Activated T-cell treated with anti-CD3 and anti-CD28 coated beads, Interleukin-2, amount 50 U/mL, for 4 hours (primary cell): Measurements from ENCODE around the gene PLD5. TPM values are rescaled to one million over a fixed set of nuclear protein-coding genes. Genes with fewer than 3 reads are reported as not detected.
A peak's percentile ranks its signal among the peaks of the same experiment; 100 is the strongest.

Source experiments
- ATAC-seq, 2 donors: fragments of 200-7000 bp; cut with Tn5 transposase; one replicate each; pipeline ENCODE4 v1.10.0; 2021
- DNase-seq: peaks from one replicate; pipeline ENCODE4 v3.0.0-alpha.2; 2020
- H3K27me3 Mint-ChIP-seq: one replicate; pipeline ENCODE4 v1.8.0; 2021; ENCODE audit warnings: low read depth, mixed read lengths
- H3K36me3 Mint-ChIP-seq: one replicate; pipeline ENCODE4 v1.8.0; 2022; ENCODE audit warnings: mixed read lengths; ENCODE audit not compliant: insufficient read depth
- H3K4me1 Mint-ChIP-seq: one replicate; pipeline ENCODE4 v1.8.0; 2021; ENCODE audit warnings: low read depth, mixed read lengths
- H3K4me3 Mint-ChIP-seq: one replicate; pipeline ENCODE4 v1.8.0; 2021; ENCODE audit warnings: mild to moderate bottlenecking, moderate library complexity, mixed read lengths
- H3K9me3 Mint-ChIP-seq: one replicate; pipeline ENCODE4 v1.8.0; 2021; ENCODE audit warnings: mixed read lengths
- total RNA-seq, 3 donors: library from RNA; stranded (reverse); gene quantifications; one replicate each; pipeline ENCODE4 v1.2.1, GENCODE V29; 2021

The PLD5 gene
- not detected for total RNA-seq

DNA sequence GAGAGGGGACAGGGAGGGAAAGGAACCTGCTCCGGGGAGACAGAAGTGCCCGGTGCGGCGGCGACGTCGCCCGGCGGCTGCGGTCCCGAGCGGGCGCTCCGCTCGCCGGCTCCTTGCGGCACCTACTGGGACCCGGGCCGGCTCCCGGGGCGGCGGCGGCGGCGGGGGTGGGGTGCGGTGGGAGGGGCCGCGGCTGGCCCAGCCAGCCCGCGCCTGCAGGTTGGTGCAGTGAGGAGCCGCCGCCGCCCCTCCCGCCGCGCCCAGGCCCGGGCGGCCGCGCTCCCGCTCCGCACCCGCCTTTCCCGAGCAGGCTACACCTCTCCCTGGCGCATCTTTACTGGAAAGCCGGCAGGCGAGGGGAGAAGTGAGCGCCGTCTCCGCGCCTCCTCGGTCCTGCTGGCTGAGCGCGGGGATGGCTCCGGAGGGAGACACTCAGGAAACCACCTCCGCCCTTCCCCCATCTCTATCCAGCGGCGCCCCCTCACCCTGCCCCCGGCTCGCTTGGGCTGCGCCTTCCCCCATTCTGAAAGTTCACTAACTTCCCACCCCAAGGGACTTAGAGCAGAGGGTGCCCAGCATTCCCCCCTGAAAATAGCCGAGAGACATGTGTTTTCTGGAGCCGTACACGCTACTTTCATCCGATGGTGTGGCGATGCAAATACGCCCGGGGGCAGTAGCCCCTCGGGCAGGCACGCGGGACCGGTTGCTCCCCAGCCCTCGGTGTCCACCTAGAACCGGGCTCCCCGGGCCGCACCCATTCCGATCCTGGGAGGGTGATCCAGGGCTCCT, at the start of gene PLD5:
PLD5 (minus strand) TSS at position 127 of the 789 bp plus-strand sequence.
- Mint-ChIP-seq H3K36me3 (no peaks in the 10 kb centered on the region), H3K4me3 (peak within 1 kb of the TSS; percentile 58), H3K4me1 (peaks cover 8% of the 10 kb centered on the region), H3K27me3 (peaks cover 51% of the 10 kb centered on the region), H3K9me3 (no peaks in the 10 kb centered on the region)
- ATAC-seq: peak; percentile 15 to 17
- DNase-seq: no peak

DNA sequence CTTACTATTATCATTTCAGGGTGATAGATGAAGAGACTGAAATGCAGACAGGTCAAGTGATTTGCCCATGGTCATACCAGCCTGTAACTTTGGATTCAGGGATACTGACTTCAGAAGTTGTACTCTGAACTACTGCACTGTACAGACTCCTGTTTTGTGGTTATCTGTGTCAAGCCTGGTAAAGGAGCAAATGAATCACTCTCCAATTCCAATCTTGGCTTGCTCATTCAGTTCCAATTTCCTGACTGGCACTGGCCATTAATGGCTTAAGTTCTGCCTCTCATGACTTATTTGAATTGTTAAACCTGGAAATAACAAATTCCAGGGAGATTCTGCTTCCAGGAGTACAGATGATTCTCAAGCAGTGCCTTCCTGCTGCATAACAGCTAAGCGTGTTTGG, 45.4 kb upstream of the PLD5 start:
- DNase-seq (no peak), ATAC-seq (no peak)
- no peaks in the 10 kb centered on the region for H3K4me1 Mint-ChIP-seq
- no peaks in the 10 kb centered on the region for H3K36me3 Mint-ChIP-seq
- no peak overlapping the region for H3K4me3 Mint-ChIP-seq
- no peaks in the 10 kb centered on the region for H3K9me3 Mint-ChIP-seq
- no peaks in the 10 kb centered on the region for H3K27me3 Mint-ChIP-seq

DNA sequence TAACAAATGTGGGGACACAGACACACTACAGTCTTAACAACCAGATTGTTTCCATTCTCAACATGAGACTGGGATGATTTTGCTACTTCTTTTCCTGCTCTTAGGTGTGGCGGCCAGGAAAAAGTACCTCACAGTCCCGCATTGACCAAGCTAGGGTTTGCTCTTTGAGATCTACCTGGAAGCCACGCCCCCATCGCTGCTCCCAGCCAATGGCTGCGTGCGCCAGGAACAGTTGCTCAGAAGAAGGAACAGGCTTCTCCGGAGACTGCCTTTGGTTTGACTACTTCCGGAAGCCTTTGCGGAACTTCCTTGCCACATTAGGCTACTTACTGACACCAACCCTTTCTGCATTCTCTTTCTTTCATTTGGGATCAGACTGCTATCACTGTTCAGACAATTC, 44.2 kb upstream of the PLD5 start:
- Mint-ChIP-seq H3K9me3 (no peaks in the 10 kb centered on the region), H3K27me3 (no peaks in the 10 kb centered on the region), H3K36me3 (no peaks in the 10 kb centered on the region), H3K4me3 (no peak overlapping the region), H3K4me1 (no peaks in the 10 kb centered on the region)
- ATAC-seq (no peak), DNase-seq (no peak)

DNA sequence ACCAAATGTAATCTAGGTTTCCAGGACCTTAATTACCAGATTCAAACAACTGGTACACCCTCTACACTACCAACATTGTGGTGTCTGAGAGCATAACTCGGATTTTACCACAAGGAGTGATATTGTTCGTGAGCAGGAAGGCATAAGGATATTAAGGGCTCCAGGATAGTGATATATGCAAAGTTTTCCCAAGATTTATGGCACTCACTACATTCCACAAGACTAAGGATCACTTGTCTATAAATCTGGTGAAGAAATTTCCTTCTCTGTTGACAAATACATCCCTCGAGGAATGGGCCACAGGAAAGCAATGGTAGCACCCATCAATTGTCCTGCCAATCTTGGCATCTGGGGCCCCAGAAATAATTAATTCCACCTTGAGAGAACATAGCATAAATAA, 43.1 kb upstream of the PLD5 start:
- Mint-ChIP-seq H3K9me3 (no peaks in the 10 kb centered on the region), H3K27me3 (no peaks in the 10 kb centered on the region), H3K4me3 (no peak overlapping the region), H3K36me3 (no peaks in the 10 kb centered on the region), H3K4me1 (no peaks in the 10 kb centered on the region)
- DNase-seq: no peak
- ATAC-seq: no peak

DNA sequence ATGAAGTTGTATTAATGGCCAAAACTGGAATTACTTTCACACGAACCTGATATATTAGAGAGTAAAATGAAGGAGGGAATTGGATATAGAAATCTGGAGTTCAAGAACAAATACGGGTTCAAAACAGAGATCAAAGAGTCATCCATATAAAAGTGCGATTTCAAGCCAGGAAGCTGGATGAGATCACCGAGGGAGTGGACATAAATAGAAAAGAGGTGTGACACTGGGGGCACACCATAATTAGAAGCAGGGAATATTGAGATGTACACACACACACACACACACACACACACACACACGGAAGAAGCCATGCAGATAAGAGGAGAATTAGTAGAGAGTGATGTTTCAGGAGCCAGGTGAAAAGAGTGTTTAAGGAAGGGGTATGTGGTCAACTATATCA, 32.3 kb upstream of the PLD5 start:
- Mint-ChIP-seq H3K4me3 (no peak overlapping the region), H3K9me3 (no peaks in the 10 kb centered on the region), H3K27me3 (peaks cover 9% of the 10 kb centered on the region), H3K36me3 (no peaks in the 10 kb centered on the region), H3K4me1 (no peaks in the 10 kb centered on the region)
- DNase-seq (no peak), ATAC-seq (no peak)

DNA sequence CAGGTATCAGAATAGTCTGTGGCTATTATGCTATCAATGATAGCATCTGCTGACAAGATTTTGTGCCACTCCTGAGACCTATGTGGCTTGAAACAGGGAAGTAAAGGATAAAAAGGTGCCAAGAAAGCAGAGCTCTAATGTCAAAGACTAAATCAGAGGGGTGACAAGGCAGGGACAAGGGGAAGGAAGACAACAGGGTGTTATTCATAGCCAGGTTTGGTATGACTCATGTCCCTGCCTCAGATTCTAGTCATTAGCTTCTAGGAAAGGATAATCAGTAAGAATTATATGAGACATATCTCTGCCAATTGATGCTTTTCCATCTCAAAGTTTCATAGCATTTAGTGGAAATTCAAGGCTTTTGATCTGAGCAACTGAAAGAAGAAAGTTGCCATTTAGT, 31.8 kb upstream of the PLD5 start:
- H3K36me3 Mint-ChIP-seq: no peaks in the 10 kb centered on the region
- no peak overlapping the region for H3K4me3 Mint-ChIP-seq
- ATAC-seq: no peak
- no peaks in the 10 kb centered on the region for H3K4me1 Mint-ChIP-seq
- H3K9me3 Mint-ChIP-seq: no peaks in the 10 kb centered on the region
- no peak for DNase-seq
- peaks cover 9% of the 10 kb centered on the region for H3K27me3 Mint-ChIP-seq

DNA sequence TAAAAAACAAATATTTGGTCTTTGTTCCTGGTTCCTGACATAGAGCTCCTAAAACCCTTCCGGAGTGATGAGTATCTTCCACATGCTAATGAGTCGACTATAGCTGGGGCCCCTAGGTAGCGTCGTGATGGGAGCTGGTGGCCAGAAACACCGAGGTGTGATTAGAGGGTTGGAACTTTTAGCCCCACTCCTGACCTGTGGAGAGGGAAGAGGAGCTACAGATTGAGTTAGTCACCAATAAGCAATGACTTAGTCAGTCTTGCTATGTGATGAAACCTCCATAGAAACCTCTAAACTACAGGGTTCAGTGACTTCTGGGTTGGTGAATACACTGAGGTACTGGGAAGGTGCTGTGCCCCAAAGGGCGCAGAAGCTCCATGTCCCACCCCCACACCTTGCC, 30.1 kb upstream of the PLD5 start:
- ATAC-seq (no peak), DNase-seq (no peak)
- H3K4me3 Mint-ChIP-seq: no peak overlapping the region
- no peaks in the 10 kb centered on the region for H3K4me1 Mint-ChIP-seq
- H3K36me3 Mint-ChIP-seq: no peaks in the 10 kb centered on the region
- H3K27me3 Mint-ChIP-seq: peaks cover 9% of the 10 kb centered on the region
- no peaks in the 10 kb centered on the region for H3K9me3 Mint-ChIP-seq

DNA sequence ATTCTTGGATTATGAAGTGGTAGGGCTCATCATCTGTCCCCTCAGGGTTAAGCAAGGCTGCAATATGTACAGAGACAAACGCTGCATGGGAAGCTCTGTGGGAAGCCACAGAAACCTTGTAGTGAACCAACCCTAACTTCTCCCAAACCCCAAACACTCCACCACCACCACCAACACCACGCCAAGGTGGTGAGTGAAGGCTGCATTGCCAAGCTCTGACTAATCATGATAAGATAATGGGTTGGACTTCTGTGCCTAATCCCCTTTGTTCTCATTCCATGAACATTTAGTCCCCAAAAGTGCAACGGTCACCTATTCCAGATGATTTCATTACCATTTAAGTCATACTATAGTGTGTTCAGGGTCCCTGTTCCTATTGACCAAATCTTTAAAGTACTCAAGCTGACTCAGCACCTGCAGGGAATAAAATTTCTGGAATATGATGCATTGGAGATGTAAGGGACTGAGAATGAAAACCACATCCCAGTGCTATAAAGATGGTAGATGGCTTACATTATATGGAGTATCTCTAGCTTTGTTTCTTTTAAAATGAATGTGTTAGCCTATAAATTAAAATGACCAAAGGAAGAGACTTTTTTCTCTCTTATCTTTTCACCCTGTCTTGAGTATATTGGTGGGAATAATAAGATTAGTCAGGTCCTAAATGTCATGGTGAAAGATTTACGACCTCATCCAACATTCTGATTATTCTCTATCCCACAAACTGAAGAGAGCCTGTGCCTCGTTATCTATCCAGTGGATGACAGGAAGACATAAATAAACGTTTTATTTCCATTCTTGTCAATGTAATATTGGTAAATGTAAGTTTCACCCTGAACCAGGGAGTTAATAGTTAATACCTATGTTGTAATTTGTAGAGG, 22.6 kb upstream of the PLD5 start:
- DNase-seq: no peak
- Mint-ChIP-seq H3K36me3 (no peaks in the 10 kb centered on the region), H3K9me3 (no peaks in the 10 kb centered on the region), H3K4me3 (no peak overlapping the region), H3K27me3 (peaks cover 2% of the 10 kb centered on the region), H3K4me1 (no peaks in the 10 kb centered on the region)
- no peak for ATAC-seq

DNA sequence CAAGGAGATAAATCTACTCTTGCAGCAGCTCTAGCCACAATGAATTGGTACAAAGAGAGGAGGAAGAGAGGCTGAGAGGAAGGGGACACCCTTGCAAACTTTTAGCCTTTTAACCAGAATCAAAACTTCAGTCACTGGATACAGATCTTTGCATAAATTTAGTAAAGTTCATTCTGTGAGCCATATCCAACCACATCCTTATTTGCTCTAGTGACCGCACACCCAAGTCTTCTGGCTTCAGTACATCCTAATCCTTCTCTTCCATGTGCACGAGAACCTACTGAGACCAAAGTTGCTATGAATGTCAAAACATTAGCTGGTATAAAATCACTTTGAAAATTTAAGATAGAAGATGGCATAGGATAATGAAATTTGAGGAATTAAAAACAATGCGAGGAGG, 21.9 kb upstream of the PLD5 start:
- H3K27me3 Mint-ChIP-seq: peaks cover 2% of the 10 kb centered on the region
- no peaks in the 10 kb centered on the region for H3K4me1 Mint-ChIP-seq
- no peak for ATAC-seq

DNA sequence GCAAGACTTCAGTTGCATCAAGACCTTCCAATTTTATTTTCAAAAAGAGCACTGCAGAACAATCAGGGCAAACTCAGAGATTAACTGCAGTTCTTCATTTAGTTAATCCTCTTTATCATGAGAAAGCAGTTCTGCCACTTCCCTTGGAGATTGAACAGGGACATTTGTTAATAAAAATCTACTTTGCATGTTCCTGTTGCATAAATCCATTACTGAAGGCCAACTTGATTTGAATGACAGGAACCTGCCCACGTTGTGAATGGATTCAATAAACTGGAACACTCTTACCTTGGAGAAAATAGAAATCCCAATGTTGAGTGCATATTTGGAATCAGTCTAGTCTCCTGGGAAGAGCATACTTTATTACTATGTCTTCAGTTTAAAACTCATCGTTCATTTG, 19.6 kb upstream of the PLD5 start:
- DNase-seq (no peak), ATAC-seq (no peak)
- Mint-ChIP-seq H3K4me3 (no peak overlapping the region), H3K9me3 (no peaks in the 10 kb centered on the region), H3K36me3 (no peaks in the 10 kb centered on the region), H3K4me1 (no peaks in the 10 kb centered on the region), H3K27me3 (peaks cover 2% of the 10 kb centered on the region)

More for the DNA sequence above, 21.9 kb upstream of the PLD5 start:
- no peak overlapping the region for H3K4me3 Mint-ChIP-seq
- no peaks in the 10 kb centered on the region for H3K9me3 Mint-ChIP-seq
- no peak for DNase-seq
- H3K36me3 Mint-ChIP-seq: no peaks in the 10 kb centered on the region

DNA sequence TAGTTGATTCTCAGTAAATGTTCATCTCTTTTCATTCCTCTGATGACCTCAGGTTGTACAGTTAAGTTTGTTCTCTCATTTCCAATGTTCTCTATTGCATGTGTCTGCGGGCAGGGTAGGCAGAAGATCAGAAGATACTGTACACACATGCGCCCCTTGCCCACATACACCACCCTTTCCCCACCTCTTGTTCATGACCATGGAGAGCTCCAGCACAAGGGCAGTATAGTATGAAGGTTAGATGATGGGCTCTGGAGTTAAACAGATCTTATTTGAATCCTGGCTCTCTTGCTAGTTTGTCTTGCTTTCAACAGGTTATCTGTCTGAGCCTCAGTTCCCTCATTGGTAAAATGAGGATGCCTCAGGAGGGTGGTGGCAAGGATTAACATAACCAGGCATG, 17.8 kb upstream of the PLD5 start:
- no peaks in the 10 kb centered on the region for H3K4me1 Mint-ChIP-seq
- DNase-seq (no peak), ATAC-seq (no peak)
- no peaks in the 10 kb centered on the region for H3K36me3 Mint-ChIP-seq
- H3K27me3 Mint-ChIP-seq: peaks cover 2% of the 10 kb centered on the region
- H3K4me3 Mint-ChIP-seq: no peak overlapping the region
- H3K9me3 Mint-ChIP-seq: no peaks in the 10 kb centered on the region

DNA sequence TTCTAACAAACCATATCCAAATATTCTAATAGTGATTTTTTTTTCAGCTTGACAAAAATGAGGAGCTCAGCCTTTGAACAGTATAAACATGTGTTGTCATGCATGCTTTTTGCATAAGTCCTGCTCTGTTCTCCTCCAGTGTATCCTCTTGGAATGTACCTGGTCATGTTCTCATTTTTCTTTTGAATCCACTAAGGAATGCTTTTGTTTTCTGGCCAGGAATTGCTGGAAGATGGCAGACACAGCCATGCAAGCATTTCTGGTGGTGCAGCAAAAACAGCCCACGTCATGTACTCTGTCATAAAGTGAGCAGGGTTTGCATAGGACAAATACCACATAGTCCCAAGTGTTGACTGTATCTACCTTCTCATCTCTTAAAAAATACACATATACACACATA, 11.5 kb upstream of the PLD5 start:
- Mint-ChIP-seq H3K36me3 (no peaks in the 10 kb centered on the region), H3K4me3 (no peak overlapping the region), H3K27me3 (no peaks in the 10 kb centered on the region), H3K4me1 (no peaks in the 10 kb centered on the region), H3K9me3 (no peaks in the 10 kb centered on the region)
- DNase-seq: no peak
- no peak for ATAC-seq

DNA sequence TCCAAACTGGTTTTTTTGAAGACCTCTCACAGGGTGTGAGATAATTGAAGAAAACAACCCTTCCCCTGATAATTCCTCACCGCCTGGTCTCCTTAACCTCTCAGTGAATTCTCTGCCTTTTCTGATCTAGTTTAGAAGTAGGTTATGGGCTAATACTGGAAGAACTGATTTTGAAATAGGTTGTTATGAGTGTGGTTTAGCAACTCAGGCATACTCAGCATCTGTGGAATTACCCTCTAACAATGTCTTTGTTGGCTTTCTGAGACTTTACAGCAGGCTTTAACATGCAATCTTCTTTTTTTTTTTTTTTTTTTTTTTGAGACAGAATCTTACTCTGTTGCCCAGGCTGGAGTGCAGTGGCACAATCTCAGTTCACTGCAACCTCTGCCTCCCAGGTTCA, 10.3 kb upstream of the PLD5 start:
- no peak for DNase-seq
- H3K4me1 Mint-ChIP-seq: no peaks in the 10 kb centered on the region
- no peak overlapping the region for H3K4me3 Mint-ChIP-seq
- H3K9me3 Mint-ChIP-seq: no peaks in the 10 kb centered on the region
- no peak for ATAC-seq
- H3K36me3 Mint-ChIP-seq: no peaks in the 10 kb centered on the region
- H3K27me3 Mint-ChIP-seq: peaks cover 2% of the 10 kb centered on the region

DNA sequence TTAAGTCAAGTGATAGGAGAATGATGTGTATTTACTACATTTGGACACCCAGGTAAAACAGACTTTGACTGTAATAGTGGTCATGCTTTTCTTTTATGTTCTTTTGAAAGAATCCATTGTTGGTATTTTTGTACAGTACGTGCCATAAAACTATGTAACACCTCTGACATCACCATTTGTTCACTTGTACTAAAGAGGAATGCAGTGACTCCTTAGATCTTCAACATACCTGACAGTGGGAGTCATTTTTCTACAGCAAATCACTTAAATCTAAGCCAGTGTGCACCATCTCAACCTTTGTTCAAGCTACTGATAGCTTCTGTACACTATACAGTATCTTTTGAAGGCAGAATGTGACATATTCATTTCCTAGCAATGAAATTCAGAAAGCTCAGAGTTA, 6.3 kb upstream of the PLD5 start:
- Mint-ChIP-seq H3K4me1 (no peaks in the 10 kb centered on the region), H3K36me3 (no peaks in the 10 kb centered on the region)

DNA sequence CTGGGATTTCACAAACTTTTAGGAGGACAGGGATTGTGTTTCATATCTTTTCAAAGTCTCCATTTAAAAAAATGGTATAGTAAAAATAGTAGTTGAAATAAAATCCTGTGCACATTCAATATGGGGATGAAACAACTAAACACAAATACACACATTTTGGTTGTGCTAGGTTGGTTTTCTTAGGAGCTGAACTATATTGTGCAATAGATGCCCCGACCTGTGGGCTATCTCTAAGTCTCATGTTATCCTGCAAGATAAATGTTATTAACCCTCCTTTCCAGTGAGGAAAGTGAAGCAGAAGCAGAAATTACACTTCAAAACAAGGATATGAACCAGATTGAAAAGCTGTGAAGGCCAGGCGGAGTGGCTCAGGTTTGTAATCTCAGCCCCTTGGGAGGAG, 1.3 kb upstream of the PLD5 start:
- no peak for ATAC-seq
- Mint-ChIP-seq H3K9me3 (no peaks in the 10 kb centered on the region), H3K4me3 (no peak overlapping the region), H3K27me3 (peaks cover 44% of the 10 kb centered on the region), H3K4me1 (peaks cover 8% of the 10 kb centered on the region), H3K36me3 (no peaks in the 10 kb centered on the region)
- no peak for DNase-seq

More for the DNA sequence above, 6.3 kb upstream of the PLD5 start:
- no peaks in the 10 kb centered on the region for H3K9me3 Mint-ChIP-seq
- H3K27me3 Mint-ChIP-seq: peaks cover 15% of the 10 kb centered on the region
- H3K4me3 Mint-ChIP-seq: no peak overlapping the region
- DNase-seq (no peak), ATAC-seq (no peak)
